NCI-H2227 treated with DMSO at 0.1 percent for 48 hours (cell line): ENCODE measurements around the gene KIAA0930.
"Not testable (repeated sequence)": the region's sequence is repeated elsewhere in the genome, so short reads cannot be mapped to it uniquely, and the experiment has no call there.

Experiments
- DNase-seq: peaks from one replicate; lab custom pipeline; 2025; lab: John Stamatoyannopoulos, UW

The KIAA0930 gene

DNA sequence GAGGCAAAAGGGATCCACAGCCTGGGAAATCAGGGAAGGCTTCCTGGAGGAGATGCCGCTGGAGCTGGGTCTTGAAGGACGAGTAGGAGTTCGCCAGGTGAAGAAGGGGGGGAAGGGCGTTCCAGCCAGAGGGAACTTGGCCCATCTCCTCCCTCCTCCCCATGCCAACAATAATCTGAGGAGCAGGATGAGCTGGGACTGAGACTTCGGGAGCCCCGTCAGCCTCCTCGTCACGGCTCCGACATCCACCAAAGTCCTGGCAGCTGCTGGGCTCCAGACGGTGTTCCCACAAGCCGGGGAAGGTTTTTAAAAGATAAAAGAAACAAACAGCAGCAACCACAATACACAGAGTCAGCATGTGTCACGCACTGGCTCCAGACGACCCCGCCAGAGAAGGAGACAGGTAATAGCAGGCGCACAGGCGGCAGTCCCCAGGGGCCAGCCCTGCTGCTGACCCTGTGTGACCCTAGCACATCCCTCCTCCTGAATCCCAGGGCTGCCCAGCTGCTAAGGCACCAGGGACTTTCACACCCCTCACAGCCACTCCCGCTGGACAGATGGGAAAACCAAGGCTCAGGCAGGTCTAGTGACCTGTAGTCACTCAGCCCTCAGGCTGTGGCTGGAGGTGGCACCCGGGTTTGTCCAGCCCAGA, 39.7 kb downstream of the KIAA0930 start:
- DNase-seq: no peak

- DNase-seq: no peak
Observed at GRCh38 chr22:45200230-45200629, 40.5 kb downstream of the KIAA0930 start.

- DNase-seq: no peak
Observed at GRCh38 chr22:45199723-45200122, 41.0 kb downstream of the KIAA0930 start.

DNA sequence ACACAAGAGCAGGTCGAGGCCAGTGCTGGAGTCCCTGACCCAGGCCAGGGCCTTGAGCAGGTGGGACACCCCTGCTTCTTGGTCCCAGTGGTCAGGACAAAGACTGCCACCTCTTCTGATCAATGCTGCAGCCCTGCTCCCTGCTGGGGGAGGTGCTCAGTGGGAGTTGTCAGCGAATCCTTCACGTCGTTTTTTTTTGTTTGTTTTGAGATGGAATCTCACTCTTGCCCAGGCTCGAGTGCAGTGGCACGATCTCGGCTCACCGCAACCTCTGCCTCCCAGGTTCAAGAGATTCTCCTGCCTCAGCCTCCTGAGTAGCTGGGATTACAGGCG, 42.3 kb downstream of the KIAA0930 start:
- DNase-seq: no peak

DNA sequence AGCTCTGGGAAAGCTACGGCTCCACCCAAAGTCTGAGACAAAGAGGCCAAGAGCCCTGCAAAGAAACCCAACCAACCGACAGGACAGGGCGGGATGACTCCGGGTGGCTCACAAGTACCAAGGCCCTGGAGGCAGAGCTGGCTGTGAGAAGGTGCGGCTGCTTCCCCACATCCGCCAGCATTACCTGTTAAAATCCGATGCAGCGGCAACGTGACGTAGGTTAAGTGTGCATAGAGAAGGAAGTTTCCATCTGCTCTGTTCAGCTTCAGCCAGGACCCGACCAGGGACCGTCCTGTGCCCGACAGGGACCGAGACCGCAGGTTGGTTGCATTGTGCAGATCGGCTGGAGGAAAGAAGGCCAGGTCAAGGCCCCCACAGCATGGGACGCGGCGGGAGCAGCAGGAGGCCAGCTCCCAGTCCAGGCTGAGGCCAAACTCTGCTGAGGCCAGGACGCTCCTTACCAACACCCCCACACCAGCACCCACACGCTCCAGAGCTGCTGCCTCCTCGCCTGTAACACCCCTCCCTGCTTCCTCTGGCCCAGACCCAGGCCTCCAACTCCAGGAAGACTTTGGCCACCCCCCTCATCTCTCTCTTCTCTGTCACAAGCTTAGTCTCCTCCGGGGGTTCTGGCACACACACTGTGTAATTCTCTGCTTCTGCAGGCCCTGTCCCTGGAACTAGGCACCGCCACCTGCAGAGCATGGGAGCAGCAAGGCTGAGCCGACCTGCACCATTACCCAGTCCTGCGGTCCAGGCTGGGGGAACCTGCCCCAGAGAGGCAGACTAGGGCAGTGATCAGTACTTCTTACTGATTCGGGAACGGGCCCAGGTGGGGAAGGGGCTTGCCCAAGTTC, 42.9 kb downstream of the KIAA0930 start:
- DNase-seq: no peak

DNA sequence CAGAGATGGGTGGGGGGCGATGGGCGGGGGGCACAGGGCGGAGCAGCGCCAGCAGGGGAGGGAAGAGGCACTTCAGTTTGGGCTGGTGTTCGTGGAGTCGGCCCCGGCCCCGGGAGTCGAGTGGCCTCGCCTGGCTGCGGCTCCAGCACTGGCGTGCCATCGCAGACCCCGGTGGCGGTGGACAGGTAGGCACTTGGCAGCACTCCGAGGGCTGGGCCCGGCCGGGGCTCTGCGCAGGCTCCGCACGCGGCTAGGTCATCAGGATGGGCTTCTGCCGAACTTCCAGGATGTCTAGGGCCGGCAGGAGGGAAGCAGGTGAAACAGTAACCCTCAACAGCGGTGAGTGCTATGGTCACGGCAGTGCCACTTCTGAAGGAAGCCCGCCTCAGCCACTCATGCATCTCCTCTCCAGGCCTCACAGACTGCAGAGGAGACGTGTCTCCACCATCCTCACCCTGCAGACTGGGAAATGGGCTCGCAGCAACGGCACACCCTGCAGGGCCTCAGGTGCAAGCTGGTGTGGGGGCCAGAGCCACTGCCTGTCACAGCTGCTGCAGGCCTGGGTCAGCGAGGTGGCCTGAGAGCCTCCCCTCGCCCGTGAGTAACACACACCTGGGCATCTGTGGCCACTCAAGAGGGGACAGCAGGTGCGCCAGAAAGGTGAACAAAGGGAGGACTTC, 43.6 kb downstream of the KIAA0930 start:
- DNase-seq: no peak

GRCh38 chr22:45196308-45196707, 44.4 kb downstream of the KIAA0930 start:
- no peak for DNase-seq

DNA sequence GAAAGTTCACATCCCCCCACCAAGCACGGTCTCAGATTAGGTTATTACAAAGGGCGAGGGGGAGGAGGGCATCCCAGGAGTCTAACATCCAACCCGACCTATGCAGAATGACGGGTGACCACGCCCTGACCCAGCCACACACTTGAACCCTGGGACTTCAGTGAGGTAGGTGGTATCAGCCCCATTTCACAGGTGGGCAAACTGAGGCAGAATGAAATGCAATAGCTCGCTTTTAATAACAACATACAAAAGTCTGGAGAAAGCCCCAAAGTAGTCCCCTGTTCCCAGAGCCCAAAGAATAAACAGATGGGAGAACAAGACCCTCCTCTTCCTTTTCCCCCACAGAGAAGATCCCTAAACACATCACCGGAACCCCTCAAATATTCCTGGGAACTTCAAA, 45.1 kb downstream of the KIAA0930 start:
- DNase-seq: no peak

DNA sequence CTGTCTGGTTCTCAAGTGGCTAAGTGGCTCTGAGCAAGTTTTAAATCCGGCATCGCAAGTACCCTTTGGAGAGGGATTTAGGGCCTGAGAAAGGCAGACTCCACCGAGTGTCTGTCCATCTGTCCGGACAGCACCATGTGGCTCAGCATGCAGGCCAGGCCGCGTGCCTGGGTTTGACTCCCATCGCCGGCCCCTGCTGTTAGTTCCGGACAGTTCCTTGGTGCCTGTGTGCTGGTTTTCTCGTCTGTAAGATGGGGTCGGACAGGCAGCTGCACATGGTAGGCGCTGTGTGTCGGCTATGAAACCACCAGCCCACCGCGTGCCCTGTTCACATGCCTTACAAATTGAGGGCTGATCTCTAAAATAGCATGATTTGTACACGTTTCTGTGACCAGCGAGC, 46.0 kb downstream of the KIAA0930 start:
- no peak for DNase-seq

GRCh38 chr22:45192701-45193187, 48.0 kb downstream of the KIAA0930 start:
- no peak for DNase-seq

DNA sequence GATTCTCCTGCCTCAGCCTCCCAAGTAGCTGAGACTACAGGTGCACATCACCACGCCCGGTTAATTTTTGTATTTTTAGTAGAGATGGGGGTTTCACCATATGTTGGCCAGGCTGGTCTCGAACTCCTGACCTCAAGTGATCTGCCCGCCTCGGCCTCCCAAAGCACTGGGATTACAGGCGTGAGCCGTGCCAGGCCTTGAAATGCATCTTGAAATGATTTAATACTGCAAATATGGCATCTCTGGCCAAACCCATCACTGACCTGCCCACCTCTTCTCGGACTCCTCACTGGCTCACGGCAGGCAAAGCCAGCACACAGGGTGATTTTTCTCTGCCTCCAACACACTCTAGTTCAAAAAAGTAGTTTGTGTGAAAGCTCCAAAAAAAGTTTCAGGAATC, 48.9 kb downstream of the KIAA0930 start:
- not testable (repeated sequence) for DNase-seq

- no peak for DNase-seq
Observed at GRCh38 chr22:45190202-45190872, 50.4 kb downstream of the KIAA0930 start.

DNA sequence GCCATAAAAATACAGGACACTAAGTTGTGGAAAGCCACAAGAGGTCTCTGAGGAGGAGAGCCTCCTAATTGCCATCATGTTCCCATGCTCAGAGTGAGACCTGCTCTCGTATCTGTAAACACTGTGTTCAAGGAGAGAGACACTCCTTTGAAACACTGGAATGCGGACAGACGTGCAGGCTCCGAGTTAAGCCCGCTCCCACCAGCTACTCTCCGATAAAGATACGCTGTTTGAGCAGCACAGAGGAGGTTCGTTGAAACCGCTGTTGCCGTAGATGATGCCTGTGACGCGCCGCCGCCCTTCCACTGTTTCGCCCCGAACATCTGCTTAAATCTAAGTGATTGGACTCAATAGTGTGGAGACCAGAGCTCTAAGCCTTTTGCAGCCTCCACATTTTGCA, 51.9 kb downstream of the KIAA0930 start:
- no peak for DNase-seq

DNA sequence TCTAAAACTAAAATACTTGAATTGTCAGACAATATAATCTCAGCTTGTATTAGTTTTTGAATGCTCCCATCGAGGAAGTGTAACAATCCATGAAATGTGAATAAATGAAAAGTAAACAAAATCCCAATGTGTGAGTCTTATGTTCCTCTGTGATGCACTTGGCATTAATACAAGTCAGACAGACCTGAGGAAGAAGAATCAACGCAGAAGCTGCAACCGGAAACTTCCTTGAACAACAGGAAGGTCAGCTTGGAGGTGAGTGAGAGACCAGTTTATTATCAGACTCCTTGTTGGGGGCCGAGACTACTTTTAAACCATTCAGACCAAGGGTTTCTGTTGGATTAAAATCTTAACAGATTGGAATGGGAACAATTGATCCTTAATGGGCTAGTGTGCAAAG, 52.8 kb downstream of the KIAA0930 start:
- no peak for DNase-seq

GRCh38 chr22:45185718-45186514, 54.8 kb downstream of the KIAA0930 start:
- no peak for DNase-seq

- DNase-seq: no peak
Observed at GRCh38 chr22:45183974-45184373, 56.7 kb downstream of the KIAA0930 start.

DNA sequence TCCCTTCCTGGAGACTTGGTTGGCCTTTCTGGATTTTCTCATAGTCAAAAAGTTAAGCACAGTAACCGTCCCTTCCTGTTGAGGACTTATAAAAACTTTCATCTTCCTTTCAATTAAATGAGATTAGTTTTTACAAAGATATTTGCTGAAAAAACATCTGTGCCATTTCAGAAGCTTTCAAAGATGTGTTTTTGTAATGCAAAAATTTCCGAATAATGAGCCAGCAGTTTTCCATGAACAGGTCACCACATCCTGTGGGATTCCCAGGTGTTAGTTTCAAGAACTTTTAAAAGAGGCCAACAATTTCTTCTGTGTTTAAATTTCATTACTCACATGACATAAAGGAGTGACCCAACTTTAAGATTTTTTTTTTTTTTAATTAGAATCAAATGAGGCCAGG, 58.9 kb downstream of the KIAA0930 start:
- no peak for DNase-seq

GRCh38 chr22:45181240-45181639, 59.5 kb downstream of the KIAA0930 start:
- DNase-seq: no peak

DNA sequence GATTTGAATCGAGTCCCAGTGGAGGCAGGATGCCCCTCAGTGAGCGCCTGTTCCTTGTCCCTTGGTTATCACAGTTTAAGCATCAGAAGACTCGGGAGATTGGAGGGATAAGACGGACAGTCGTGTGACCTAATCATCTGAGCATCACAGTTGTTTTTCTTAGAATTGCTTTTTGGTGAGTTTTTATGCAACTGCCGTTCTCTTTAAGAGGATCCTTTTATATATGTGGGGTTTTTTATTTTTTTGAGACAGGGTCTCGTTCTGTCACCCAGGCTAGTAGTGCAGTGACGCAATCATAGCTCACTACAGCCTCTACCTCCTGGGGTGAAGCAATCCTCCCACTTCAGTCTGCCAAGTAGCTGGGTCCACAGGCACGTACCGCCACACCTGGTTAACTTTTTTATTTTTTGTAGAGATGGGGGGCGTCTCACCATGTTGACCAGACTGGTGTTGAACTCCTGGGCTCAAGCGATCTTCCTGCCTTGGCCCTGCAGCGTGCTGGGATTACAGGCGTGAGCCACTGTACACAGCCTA, 60.5 kb downstream of the KIAA0930 start:
- DNase-seq: no peak

DNA sequence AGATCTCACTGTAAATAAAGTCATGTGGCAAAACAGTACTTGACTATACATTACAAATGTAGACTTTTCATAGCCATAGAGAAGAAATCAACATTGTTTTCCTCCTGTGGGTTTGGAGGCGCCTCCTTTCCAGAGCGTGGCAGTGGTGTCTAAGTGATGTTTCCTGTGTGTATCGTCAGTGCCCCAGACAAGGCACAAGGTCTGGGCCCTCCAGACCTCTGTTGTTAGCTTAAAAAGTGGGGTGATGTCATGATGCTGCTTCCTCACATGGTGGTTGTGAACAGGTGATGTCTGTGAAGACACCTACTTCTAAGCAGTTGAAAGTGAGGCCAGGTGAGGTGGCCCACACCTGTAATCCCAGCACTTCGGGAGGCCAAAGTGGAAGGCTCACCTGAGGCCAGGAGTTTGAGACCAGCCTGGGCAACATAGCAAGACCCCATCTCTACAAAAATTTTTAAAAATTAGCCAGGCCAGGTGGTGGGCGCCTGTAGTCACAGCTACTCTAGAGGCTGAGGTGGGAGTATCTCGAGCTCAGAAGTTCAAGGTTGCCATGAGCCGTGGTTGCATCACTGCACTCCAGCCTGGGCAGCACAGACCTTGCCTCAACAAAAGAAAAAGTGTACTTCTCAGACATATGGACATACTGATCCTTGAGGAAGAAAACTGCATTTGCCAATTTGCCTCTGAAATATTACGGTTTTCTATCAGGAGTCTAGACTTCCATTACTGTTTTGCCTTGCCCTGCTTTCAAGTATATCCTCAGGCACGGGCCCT, 61.2 kb downstream of the KIAA0930 start:
- no peak for DNase-seq
